Activated CD8-positive, alpha-beta memory T cell treated with anti-CD3 and anti-CD28 coated beads for 4 hours (primary cell): ENCODE measurements around the gene STX16.
"Not testable (repeated sequence)": the region's sequence is repeated elsewhere in the genome, so short reads cannot be mapped to it uniquely, and the experiment has no call there.

Source experiments
- DNase-seq, 2 donors: peaks; one replicate each; pipeline ENCODE4 v3.0.0-alpha.2; 2020; ENCODE audit warnings: low read depth in 2 of 2

The STX16 gene

GRCh38 chr20:58636396-58636982, 14.6 kb upstream of the STX16 start:
- no peak for DNase-seq

DNA sequence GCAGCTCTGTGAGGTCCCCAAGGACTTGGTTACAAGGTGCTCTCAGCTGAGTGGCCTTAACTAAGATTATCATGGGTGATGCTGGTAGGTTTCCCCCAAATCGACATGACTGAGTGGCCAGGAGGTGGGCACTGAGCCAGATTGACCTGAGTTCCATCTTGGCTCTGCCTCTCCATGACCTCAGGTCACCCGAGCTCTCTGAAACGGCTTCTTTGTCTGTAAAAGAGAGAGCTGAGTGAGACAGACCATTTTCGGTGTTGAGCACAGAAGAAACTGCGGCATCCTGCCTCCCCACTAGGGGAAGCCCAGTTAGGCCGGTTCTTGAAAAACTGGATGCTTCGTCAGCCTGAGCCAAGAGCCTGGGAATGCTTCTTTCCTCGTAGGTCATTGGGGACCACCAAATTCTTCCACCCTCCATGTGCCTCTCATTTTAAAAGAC, 14.1 kb upstream of the STX16 start:
- no peak for DNase-seq

GRCh38 chr20:58637466-58638213, 13.4 kb upstream of the STX16 start:
- no peak for DNase-seq

- DNase-seq: no peak
Observed at GRCh38 chr20:58638467-58639181, 12.5 kb upstream of the STX16 start.

DNA sequence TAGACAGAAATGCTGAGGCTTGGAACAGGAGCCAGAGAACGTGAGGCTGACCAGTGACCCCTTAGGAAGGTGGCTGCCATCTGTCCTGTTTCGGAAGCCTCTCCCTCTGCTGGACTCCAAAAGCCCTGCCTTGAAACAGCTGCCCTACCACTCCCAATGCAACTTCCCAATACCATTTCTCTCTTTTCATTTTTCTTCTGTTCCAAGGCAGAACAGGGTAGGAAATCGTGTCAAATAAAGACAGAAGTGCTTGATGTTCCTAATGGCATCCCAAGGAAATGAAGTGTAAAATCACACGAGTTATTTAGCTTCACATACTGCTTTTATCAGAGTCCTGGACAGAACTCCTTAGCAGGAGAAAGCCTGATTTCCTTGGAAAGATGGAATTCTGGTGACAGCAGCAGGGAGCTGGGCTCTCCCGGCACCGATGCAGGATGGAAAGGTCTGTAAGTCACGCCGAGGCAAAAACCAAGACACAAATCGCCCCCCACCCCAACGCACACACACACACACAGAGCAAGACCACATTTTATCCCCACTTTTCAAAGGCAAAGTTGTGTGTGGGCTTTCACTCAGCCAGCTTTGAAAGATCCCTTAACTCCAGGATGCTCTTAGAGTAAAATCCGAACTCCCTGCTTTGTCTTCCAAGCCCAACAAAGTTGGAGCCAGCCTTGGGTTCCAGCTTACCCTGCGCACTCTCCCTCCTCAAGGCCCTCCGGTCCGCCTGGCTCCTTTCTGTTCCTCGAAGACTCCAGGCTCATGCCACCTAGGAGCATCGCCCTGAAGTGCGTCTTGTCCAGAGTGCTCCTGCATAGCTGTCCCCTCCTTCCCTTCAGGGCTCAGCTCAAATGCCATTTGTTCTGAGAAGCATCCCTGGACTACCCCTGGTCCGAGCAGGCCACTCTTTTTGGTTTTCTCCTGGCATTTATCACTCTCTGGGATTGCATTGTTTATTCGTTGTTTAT, 11.6 kb upstream of the STX16 start:
- DNase-seq: no peak

DNA sequence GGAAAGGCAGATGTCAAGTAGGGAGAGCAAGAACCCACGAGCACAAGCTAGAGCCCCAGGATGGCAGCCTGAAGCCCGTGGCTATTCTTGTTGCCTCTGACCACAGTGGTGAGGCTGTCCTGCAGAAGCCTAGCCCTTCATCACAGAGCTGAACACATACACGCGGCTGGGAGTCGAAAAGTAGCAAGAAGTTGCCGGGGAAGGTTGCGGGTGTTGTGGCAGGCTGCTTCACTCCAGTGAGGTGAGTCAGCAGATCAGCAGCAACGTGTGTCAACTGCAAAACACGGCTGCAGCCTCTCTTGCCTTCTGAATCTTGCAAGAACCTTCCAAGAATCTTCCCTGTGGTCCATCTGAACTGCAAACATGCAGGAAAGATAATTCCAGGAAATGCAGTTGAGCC, 10.6 kb upstream of the STX16 start:
- no peak for DNase-seq

- DNase-seq: no peak
Observed at GRCh38 chr20:58642441-58642840, 8.6 kb upstream of the STX16 start.

DNA sequence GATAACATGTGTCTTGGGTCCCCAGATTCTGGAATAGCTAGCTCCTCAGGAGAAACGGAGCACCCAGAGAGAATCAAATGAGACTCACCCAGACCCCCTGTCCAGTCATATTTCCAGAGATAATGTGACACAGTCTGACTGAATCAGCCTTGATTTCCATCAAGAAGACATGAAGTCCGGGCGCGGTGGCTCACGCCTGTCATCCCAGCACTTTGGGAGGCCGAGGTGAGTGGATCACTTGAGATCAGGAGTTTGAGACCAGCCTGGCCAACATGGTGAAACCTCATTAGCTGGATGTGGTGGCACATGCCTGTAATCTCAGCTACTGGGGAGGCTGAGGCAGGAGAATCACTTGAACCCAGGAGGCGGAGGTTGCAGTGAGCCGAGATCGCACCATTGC, 8.2 kb upstream of the STX16 start:
- not testable (repeated sequence) for DNase-seq

GRCh38 chr20:58645412-58645968, 5.6 kb upstream of the STX16 start:
- no peak for DNase-seq

DNA sequence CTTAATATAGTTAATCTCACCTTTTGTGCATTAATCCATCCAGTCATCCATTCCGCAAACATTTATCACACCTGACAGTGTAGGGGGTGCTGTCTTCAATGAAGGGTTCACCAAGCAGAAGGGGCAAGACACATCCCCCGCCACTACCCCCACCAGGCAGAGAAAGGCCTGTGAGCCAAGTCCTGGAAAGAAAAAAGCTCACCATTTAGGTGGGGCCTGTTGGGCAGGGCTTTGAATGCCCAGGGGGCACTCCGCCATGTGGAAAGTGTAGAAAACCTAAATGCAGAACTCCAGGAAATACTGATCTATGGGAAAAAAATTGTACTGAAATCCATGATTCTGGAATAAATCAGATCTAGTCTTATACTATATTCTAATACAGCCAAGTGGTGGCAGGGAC, 4.8 kb upstream of the STX16 start:
- DNase-seq: no peak

- no peak for DNase-seq
Observed at GRCh38 chr20:58646703-58647102, 4.4 kb upstream of the STX16 start.

GRCh38 chr20:58647162-58647795, 3.8 kb upstream of the STX16 start:
- no peak for DNase-seq

DNA sequence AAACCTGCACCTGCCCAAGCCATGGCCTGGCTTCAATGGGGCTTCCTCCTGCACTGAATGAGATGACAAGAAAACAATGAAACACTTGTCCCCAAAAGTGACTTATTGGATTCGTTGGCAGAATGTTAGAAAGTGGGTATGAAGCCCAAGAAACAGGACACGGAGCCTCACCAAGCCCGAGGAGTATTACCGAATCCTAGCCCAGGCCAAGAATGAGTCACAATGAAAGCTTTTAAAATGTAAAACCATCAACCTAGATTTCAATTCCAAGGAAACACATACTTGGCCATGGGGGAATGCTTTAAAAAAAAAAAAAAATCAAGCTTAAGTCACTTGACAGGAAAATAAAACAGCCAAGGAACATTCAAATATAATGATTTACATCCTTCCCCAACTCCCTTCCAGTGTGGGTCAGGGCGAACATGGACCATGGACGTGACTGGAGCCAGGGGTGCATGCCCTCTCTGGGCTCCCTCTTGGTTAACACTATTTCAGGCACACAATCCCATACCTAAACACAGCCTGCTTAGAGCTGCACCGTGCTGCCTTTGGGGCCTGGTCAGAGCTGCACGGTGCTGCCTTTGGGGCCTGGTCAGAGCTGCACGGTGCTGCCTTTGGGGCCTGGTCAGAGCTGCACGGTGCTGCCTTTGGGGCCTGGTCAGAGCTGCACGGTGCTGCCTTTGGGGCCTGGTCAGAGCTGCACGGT, 3.1 kb upstream of the STX16 start:
- DNase-seq: no peak

DNA sequence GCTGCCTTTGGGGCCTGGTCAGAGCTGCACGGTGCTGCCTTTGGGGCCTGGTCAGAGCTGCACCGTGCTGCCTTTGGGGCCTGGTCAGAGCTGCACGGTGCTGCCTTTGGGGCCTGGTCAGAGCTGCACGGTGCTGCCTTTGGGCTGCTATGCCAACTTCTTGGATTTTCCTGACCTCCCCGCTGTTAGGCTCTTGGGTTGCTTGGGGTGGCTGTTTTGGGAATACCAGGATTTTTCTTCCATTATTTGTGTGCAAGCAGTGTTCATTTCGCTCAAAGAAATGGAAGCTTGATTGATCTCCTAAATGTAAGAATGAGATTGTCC, 2.6 kb upstream of the STX16 start:
- not testable (repeated sequence) for DNase-seq

DNA sequence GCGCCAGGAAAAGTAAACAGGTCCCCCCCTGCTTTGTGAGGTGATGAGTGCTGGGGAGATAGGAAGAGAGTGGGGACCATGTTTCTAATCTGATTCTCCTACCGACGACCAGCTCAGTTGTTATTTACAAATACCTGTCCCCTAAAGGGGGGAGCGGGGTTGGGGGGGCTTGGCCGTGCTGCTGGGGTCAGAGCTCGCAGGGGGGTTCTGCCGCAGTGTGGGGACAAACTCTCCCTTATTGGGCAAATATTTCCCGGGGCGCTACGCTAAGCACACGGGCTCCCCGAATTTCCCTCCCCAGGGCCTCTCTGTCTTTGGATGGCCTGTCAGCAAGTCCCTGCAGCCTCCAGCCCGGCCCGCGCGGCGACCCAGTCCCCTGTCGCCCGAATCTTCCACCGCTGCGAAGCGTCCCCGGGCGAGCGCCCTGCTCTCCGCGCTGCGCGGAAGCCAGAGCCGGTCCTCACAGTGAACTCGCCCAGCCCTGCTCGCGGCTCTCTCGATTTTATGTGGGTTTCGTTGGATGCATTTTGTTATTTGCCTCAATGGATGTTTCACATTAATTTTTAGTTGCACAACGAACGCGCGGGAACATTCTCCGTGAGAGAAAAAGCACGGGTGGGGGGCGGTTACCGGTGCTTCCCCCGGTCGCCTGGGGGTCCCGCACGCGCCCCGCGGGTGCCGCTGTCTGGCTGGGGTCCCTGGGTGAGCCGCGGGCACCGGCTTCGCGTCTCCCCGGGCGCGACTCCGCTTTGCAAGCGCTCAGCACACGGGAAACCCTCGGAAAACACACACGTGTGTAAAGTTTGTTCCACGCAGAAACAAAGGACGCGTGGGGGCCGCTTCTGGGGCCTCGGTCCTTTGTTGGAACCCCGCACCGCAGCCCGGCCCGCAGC, 1.5 kb upstream of the STX16 start:
- DNase-seq: no peak

- no peak for DNase-seq
Observed at GRCh38 chr20:58650181-58650775, 805 bp upstream of the STX16 start.

GRCh38 chr20:58651559-58651945, 469 bp downstream of the STX16 start:
- no peak for DNase-seq

DNA sequence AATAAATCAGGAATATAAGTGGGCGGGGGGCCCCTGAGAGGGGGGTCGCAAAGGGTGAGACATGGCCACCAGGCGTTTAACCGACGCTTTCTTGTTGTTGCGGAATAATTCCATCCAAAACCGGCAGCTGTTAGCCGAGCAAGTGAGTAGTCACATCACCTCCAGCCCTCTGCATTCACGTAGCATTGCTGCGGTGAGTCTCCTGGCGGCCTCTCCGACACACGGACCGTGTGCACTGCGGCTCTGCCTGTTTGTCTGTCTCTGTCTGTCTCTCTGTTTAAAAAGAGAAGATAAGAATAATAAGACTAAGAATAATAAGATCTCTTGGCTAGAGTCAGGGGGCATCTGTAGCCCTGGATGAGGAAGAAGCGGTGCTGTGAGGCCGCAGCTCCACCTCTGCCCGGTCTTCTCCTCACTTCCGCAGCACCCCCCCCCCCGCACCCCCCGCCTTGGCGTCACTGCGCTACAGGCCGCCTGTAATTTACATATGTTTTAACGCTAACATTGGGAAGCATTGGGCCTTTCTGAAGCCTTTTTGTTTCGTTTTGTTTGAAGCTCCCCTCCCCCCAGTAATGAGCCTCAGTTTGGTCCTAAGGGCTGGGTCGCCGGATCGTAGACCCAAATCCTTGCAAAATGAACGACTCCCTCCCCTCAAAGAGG, 993 bp downstream of the STX16 start:
- peak in 1 of 2 donors; percentile 44 for DNase-seq
